ENCODE measurements around the gene SKP2.

Gene SKP2

DNA sequence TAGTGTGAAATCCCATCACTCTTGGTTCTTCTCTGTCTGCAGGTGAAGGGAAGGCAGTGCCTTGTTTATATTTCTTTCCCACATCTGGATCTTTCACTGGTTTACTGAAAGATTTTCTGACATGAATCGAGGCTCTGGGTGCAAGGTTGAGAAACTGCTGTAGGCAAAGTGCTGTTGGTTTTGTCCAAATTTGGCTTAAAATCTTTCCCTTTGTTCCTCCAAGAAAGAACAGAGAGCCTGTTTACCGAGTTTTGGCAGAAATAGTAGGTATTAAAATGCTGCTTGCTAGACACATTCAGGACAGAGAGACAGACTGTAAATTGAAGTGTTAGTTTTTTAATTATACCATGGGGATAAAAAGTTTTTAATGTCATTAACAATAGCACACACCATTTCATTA, 21.5 kb downstream of the SKP2 start:
- Histone ChIP-seq H3K9ac (ENCODE audit: low read length) (no peak overlapping the region), H3K4me3 (ENCODE audit: low read length) (no peak overlapping the region), H3K79me2 (ENCODE audit: low read length) (no peaks in the 10 kb centered on the region), H2AFZ (ENCODE audit: low read depth, low read length) (no peak overlapping the region), H3K36me3 (replicated peaks; ENCODE audit: low read depth, low read length) (peaks cover 28% of the 10 kb centered on the region), H3K4me2 (ENCODE audit: low read length) (no peak overlapping the region), H3K27me3 (ENCODE audit: low read depth, low read length) (no peaks in the 10 kb centered on the region), H3K9me3 (ENCODE audit: insufficient read depth, low read length) (no peaks in the 10 kb centered on the region), H4K20me1 (ENCODE audit: insufficient read depth, low read length) (no peaks in the 10 kb centered on the region; the same call in 1 of the 2 replicates), H3K27ac (ENCODE audit: low read length) (no peak overlapping the region), H3K4me1 (ENCODE audit: low read length) (peaks cover 11% of the 10 kb centered on the region)
- TF ChIP-seq CTCF (IDR thresholded peaks at IDR 0.05; ENCODE audit: low read depth, low read length) (no peak), EZH2phosphoT487 (IDR thresholded peaks at IDR 0.05; ENCODE audit: low read depth) (no peak)

DNA sequence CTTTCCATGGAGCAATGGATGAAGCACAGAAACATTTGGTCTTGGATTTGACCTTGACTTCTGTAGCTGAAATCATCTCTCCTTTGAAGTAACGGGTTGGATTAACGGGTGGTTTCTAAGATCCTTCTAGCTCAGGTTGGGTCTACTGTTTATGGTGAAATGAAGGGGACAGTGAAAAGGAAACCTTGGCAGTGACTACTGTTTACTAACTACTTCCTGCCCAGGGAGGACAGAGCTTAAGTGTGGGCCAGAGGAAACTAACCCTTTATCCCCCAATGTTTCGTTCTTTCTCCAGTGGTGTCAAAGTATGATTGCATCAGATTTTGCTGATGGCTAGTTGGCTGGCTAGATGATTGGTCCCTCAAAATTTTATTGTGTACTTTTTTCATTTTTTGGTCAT, 22.2 kb downstream of the SKP2 start:
- Histone ChIP-seq H3K4me1 (ENCODE audit: low read length) (peaks cover 11% of the 10 kb centered on the region), H3K79me2 (ENCODE audit: low read length) (no peaks in the 10 kb centered on the region), H4K20me1 (ENCODE audit: insufficient read depth, low read length) (no peaks in the 10 kb centered on the region; the same call in 1 of the 2 replicates), H3K4me2 (ENCODE audit: low read length) (no peak overlapping the region), H3K27ac (ENCODE audit: low read length) (no peak overlapping the region), H3K27me3 (ENCODE audit: low read depth, low read length) (no peaks in the 10 kb centered on the region), H3K36me3 (replicated peaks; ENCODE audit: low read depth, low read length) (peaks cover 29% of the 10 kb centered on the region), H2AFZ (ENCODE audit: low read depth, low read length) (no peak overlapping the region), H3K9ac (ENCODE audit: low read length) (no peak overlapping the region), H3K9me3 (ENCODE audit: insufficient read depth, low read length) (no peaks in the 10 kb centered on the region), H3K4me3 (ENCODE audit: low read length) (no peak overlapping the region)
- TF ChIP-seq EZH2phosphoT487 (IDR thresholded peaks at IDR 0.05; ENCODE audit: low read depth): no peak
- TF ChIP-seq CTCF (IDR thresholded peaks at IDR 0.05; ENCODE audit: low read depth, low read length): no peak

GRCh38 chr5:36175043-36175442, 23.1 kb downstream of the SKP2 start:
- H3K4me3 ChIP-seq (ENCODE audit: low read length): no peak overlapping the region
- H2AFZ ChIP-seq (ENCODE audit: low read depth, low read length): no peak overlapping the region
- H3K27ac ChIP-seq (ENCODE audit: low read length): no peak overlapping the region
- H3K4me1 ChIP-seq (ENCODE audit: low read length): peaks cover 11% of the 10 kb centered on the region
- H4K20me1 ChIP-seq (ENCODE audit: insufficient read depth, low read length): no peaks in the 10 kb centered on the region; the same call in 1 of the 2 replicates
- H3K4me2 ChIP-seq (ENCODE audit: low read length): no peak overlapping the region
- TF ChIP-seq EZH2phosphoT487 (IDR thresholded peaks at IDR 0.05; ENCODE audit: low read depth) (no peak), CTCF (IDR thresholded peaks at IDR 0.05; ENCODE audit: low read depth, low read length) (no peak)
- H3K79me2 ChIP-seq (ENCODE audit: low read length): no peaks in the 10 kb centered on the region
- H3K27me3 ChIP-seq (ENCODE audit: low read depth, low read length): no peaks in the 10 kb centered on the region
- no peak overlapping the region for H3K9ac ChIP-seq (ENCODE audit: low read length)
- H3K9me3 ChIP-seq (ENCODE audit: insufficient read depth, low read length): no peaks in the 10 kb centered on the region
- H3K36me3 ChIP-seq (replicated peaks; ENCODE audit: low read depth, low read length): peaks cover 27% of the 10 kb centered on the region

DNA sequence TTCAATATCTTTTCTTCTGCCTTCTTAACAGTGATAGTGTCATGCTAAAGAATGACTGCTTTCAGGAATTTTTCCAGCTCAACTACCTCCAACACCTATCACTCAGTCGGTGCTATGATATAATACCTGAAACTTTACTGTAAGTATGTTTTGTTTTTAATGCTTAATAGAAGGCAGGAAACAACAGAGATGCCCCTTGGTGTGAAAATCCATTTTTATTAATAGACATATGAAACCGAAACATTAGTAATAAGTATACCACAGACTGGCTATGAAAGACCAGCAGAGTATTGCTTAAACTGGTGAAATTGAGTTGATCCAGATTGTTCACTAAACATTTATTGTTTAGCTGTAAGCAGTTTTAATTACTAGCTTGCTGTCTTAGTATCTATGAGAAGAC, 25.2 kb downstream of the SKP2 start:
- peaks cover 30% of the 10 kb centered on the region for H3K36me3 ChIP-seq (replicated peaks; ENCODE audit: low read depth, low read length)
- no peak overlapping the region for H3K9ac ChIP-seq (ENCODE audit: low read length)
- H3K27me3 ChIP-seq (ENCODE audit: low read depth, low read length): no peaks in the 10 kb centered on the region
- H3K4me1 ChIP-seq (ENCODE audit: low read length): peaks cover 11% of the 10 kb centered on the region
- no peaks in the 10 kb centered on the region for H3K79me2 ChIP-seq (ENCODE audit: low read length)
- no peak overlapping the region for H3K27ac ChIP-seq (ENCODE audit: low read length)
- H3K4me3 ChIP-seq (ENCODE audit: low read length): no peak overlapping the region
- H3K4me2 ChIP-seq (ENCODE audit: low read length): peak overlapping the region; percentile 21; the same call in 1 of the 2 replicates
- H3K9me3 ChIP-seq (ENCODE audit: insufficient read depth, low read length): no peaks in the 10 kb centered on the region
- no peaks in the 10 kb centered on the region; the same call in 1 of the 2 replicates for H4K20me1 ChIP-seq (ENCODE audit: insufficient read depth, low read length)
- TF ChIP-seq EZH2phosphoT487 (IDR thresholded peaks at IDR 0.05; ENCODE audit: low read depth) (no peak), CTCF (IDR thresholded peaks at IDR 0.05; ENCODE audit: low read depth, low read length) (no peak)
- H2AFZ ChIP-seq (ENCODE audit: low read depth, low read length): no peak overlapping the region
